Measurements from ENCODE around the gene SYT8. TPM values are rescaled to one million over a fixed set of nuclear protein-coding genes. Genes with fewer than 3 reads are reported as not detected.
A peak's percentile ranks its signal among the peaks of the same experiment; 100 is the strongest.

Gene SYT8
- total RNA-seq, 1 experiment from 2014 or later = not detected

GRCh38 chr11:1847926-1848639, 13.3 kb downstream of the SYT8 start:
- TF ChIP-seq, protein P1, sequence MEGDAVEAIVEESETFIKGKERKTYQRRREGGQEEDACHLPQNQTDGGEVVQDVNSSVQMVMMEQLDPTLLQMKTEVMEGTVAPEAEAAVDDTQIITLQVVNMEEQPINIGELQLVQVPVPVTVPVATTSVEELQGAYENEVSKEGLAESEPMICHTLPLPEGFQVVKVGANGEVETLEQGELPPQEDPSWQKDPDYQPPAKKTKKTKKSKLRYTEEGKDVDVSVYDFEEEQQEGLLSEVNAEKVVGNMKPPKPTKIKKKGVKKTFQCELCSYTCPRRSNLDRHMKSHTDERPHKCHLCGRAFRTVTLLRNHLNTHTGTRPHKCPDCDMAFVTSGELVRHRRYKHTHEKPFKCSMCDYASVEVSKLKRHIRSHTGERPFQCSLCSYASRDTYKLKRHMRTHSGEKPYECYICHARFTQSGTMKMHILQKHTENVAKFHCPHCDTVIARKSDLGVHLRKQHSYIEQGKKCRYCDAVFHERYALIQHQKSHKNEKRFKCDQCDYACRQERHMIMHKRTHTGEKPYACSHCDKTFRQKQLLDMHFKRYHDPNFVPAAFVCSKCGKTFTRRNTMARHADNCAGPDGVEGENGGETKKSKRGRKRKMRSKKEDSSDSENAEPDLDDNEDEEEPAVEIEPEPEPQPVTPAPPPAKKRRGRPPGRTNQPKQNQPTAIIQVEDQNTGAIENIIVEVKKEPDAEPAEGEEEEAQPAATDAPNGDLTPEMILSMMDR (conservative IDR thresholded peaks at IDR 0.05) = no peak
- Mint-ChIP-seq H3K27ac (peak overlapping the region in 1 of 3 experiments; percentile 39; a peak in 1 of 7 replicates), H3K36me3 (ENCODE audit: insufficient read depth in 1 of 3, low read depth in 3 of 3) (no peaks in the 10 kb centered on the region)

More at GRCh38 chr11:1847926-1848639, 13.3 kb downstream of the SYT8 start:
- no peak overlapping the region for H3K18ac ChIP-seq (ENCODE audit: insufficient read length, low read depth, low read length)
- no peak overlapping the region for H3K9ac ChIP-seq (ENCODE audit: extremely low read depth, insufficient read length, low read length)
- no peak overlapping the region for H2AK5ac ChIP-seq (ENCODE audit: insufficient read length, low read length)
- no peak overlapping the region for H3K4me3 Mint-ChIP-seq
- H4K20me1 ChIP-seq (ENCODE audit: control insufficient read depth, insufficient read depth, insufficient read length) = no peaks in the 10 kb centered on the region
- no peak overlapping the region for H2BK15ac ChIP-seq (ENCODE audit: low read depth, low read length)
- H3K4me1 Mint-ChIP-seq = peaks cover 2 to 7% of the 10 kb centered on the region in 2 experiments; a peak in 3 of 4 replicates
- no peak overlapping the region for H3K56ac ChIP-seq (ENCODE audit: insufficient read length, low read depth, low read length)
- H3K9me3 Mint-ChIP-seq = no peaks in the 10 kb centered on the region
- no peaks in the 10 kb centered on the region for H3K27me3 ChIP-seq (ENCODE audit: insufficient read depth, low read length)
- H3K27ac ChIP-seq (ENCODE audit: insufficient read length, low read depth, low read length) = no peak overlapping the region
- no peak for DNase-seq
- no peaks in the 10 kb centered on the region for H3K79me2 ChIP-seq (ENCODE audit: insufficient read depth, low read length)
- no peak overlapping the region for H2BK20ac ChIP-seq (ENCODE audit: low read depth, low read length, poor library complexity, severe bottlenecking)
- no peaks in the 10 kb centered on the region for H3K4me1 ChIP-seq (ENCODE audit: insufficient read depth, low read length)
- no peak overlapping the region for H2BK12ac ChIP-seq (ENCODE audit: insufficient read length, low read depth, low read length)
- no peak overlapping the region for H2AFZ ChIP-seq (ENCODE audit: low read length)
- no peak overlapping the region for H3K4me2 ChIP-seq (ENCODE audit: insufficient read depth, insufficient read length, low read length)
- no peak overlapping the region for H2BK120ac ChIP-seq (ENCODE audit: low read depth, low read length, poor library complexity, severe bottlenecking)
- no peak overlapping the region for H3K14ac ChIP-seq (ENCODE audit: insufficient read depth, low read length)
- no peaks in the 10 kb centered on the region for H3K79me1 ChIP-seq (ENCODE audit: insufficient read depth, low read depth, low read length, poor library complexity, severe bottlenecking)
- H3K9me3 ChIP-seq (ENCODE audit: control insufficient read depth, low read depth, low read length) = no peaks in the 10 kb centered on the region
- H4K8ac ChIP-seq (replicated peaks; ENCODE audit: insufficient read length, low read depth, low read length) = no peak overlapping the region
- H3K27me3 Mint-ChIP-seq (ENCODE audit: low read depth) = peaks cover 29% of the 10 kb centered on the region
- H3T11ph ChIP-seq (ENCODE audit: low read length) = no peak overlapping the region
- H4K5ac ChIP-seq (ENCODE audit: insufficient read length, low read depth, low read length) = no peak overlapping the region
- H3K23ac ChIP-seq (ENCODE audit: insufficient read length, low read depth, low read length) = no peak overlapping the region
- H3K4ac ChIP-seq (ENCODE audit: low read depth, low read length) = no peak overlapping the region
- no peak overlapping the region for H2BK5ac ChIP-seq (ENCODE audit: insufficient read length, low read length)
- H4K91ac ChIP-seq (ENCODE audit: insufficient read length, low read depth, low read length) = no peak overlapping the region
- no peaks in the 10 kb centered on the region for H3K23me2 ChIP-seq (ENCODE audit: insufficient read length, low read depth, low read length, poor library complexity, severe bottlenecking)
- no CpG with 5 or more reads among the region's 18 CpGs for WGBS (ENCODE audit: extremely low coverage, insufficient read length, low lambda C conversion rate)

Measured in H9 (cell line).